ENCODE measurements around the gene FAN1. TPM values are rescaled to one million over a fixed set of nuclear protein-coding genes. Genes with fewer than 3 reads are reported as not detected.

The FAN1 gene
- total RNA-seq = 10 to 100 TPM; 25.9 TPM
- polyA plus RNA-seq = 1 to 10 TPM; 7.5 to 7.7 TPM

- POLR2A ChIA-PET (ENCODE audit: partially characterized antibody) = interaction anchor here (0.8 to 1.5 kb wide), 7 partner anchors 9 to 569 kb away, joined by 3 to 5 read pairs (median 3); partner anchors contain the start of gene MTMR10
- peaks cover 0 to 2% (median 0%) of the 10 kb centered on the region in 8 donors for H3K9me3 Mint-ChIP-seq
- H3K4me1 Mint-ChIP-seq = peaks cover 18 to 42% (median 29%) of the 10 kb centered on the region in 4 donors
Observed at GRCh38 chr15:30903497-30904187, at the start of gene FAN1. Gene FAN1 (plus strand): TSS chr15:30903915. CDS start chr15:30904664, 749 bp downstream.

GRCh38 chr15:30859091-30859874, 44.4 kb upstream of the FAN1 start:
- Histone ChIP-seq H3K9me3 (ENCODE audit: control insufficient read depth in 1 of 2, low read length in 2 of 2) (no peaks in the 10 kb centered on the region), H3K36me3 (ENCODE audit: insufficient read depth, low read length) (no peaks in the 10 kb centered on the region), H3K4me3 (ENCODE audit: low read length in 2 of 2) (no peak overlapping the region), H3K27ac (ENCODE audit: low read depth, low read length) (no peak overlapping the region), H3K4me1 (ENCODE audit: insufficient read depth, low read length) (no peaks in the 10 kb centered on the region), H3K27me3 (ENCODE audit: insufficient read depth, low read length) (no peaks in the 10 kb centered on the region)
- H3K9me3 Mint-ChIP-seq = peaks cover 0 to 4% (median 0%) of the 10 kb centered on the region in 8 donors
- intact Hi-C loops (cut with micrococcal nuclease) = loop anchor here (1.0 kb wide), 1 partner anchor 198 kb away; no protein-coding TSS in a partner anchor
- DNase-seq = peak in 3 of 5 donors; percentile 20 to 27 (median 26)
- H3K4me3 Mint-ChIP-seq = no peak overlapping the region
- H3K27me3 Mint-ChIP-seq = no peaks in the 10 kb centered on the region
- ChIA-PET POLR2A (ENCODE audit: partially characterized antibody) (interaction anchor here (0.6 kb wide), 1 partner anchor 641 kb away, joined by 3 read pairs; no protein-coding TSS in a partner anchor), CTCF (ENCODE audit: partially characterized antibody) (interaction anchor here (0.7 to 3.7 kb wide), 27 partner anchors 10 to 667 kb away, joined by 3 to 24 read pairs (median 4); partner anchors contain the start of gene FAN1)
- peaks cover 0 to 9% (median 0%) of the 10 kb centered on the region in 4 donors for H3K4me1 Mint-ChIP-seq
- H3K36me3 Mint-ChIP-seq = peaks cover 0 to 3% of the 10 kb centered on the region in 2 donors
- no peak overlapping the region for H3K27ac Mint-ChIP-seq

More at GRCh38 chr15:30903497-30904187, at the start of gene FAN1:
- CTCF ChIA-PET (ENCODE audit: partially characterized antibody) = interaction anchor here (0.6 to 2.1 kb wide), 6 partner anchors 10 to 424 kb away, joined by 3 to 12 read pairs (median 3); no protein-coding TSS in a partner anchor
- H3K4me1 ChIP-seq (ENCODE audit: insufficient read depth, low read length) = peaks cover 11% of the 10 kb centered on the region
- H3K27ac ChIP-seq (ENCODE audit: low read depth, low read length) = peak within 1 kb of the TSS; percentile 32
- Mint-ChIP-seq H3K36me3 (peaks cover 6 to 10% of the 10 kb centered on the region in 2 donors), H3K4me3 (peak within 1 kb of the TSS; percentile 93 to 98 (median 96)), H3K27ac (peak within 1 kb of the TSS; percentile 48 to 90 (median 82)), H3K27me3 (no peaks in the 10 kb centered on the region)
- DNase-seq = peak; percentile 67 to 76 (median 71)
- H3K27me3 ChIP-seq (ENCODE audit: insufficient read depth, low read length) = no peaks in the 10 kb centered on the region
- intact Hi-C loops (cut with micrococcal nuclease) = loop anchor here (1.0 kb wide), 1 partner anchor 88 kb away; the partner anchor contains the start of gene MTMR10
- no peaks in the 10 kb centered on the region for H3K36me3 ChIP-seq (ENCODE audit: insufficient read depth, low read length)
- H3K9me3 ChIP-seq (ENCODE audit: control insufficient read depth in 1 of 2, low read length in 2 of 2) = no peaks in the 10 kb centered on the region
- H3K4me3 ChIP-seq (ENCODE audit: low read length in 2 of 2) = peak within 1 kb of the TSS; percentile 50 to 83

- Mint-ChIP-seq H3K9me3 (no peaks in the 10 kb centered on the region), H3K27ac (no peak overlapping the region), H3K36me3 (no peaks in the 10 kb centered on the region), H3K4me3 (no peak overlapping the region), H3K27me3 (no peaks in the 10 kb centered on the region), H3K4me1 (no peaks in the 10 kb centered on the region)
- intact Hi-C loops (cut with micrococcal nuclease) = no loop called here
- Histone ChIP-seq H3K27ac (ENCODE audit: low read depth, low read length) (no peak overlapping the region), H3K4me1 (ENCODE audit: insufficient read depth, low read length) (no peaks in the 10 kb centered on the region), H3K27me3 (ENCODE audit: insufficient read depth, low read length) (no peaks in the 10 kb centered on the region), H3K4me3 (ENCODE audit: low read length in 2 of 2) (no peak overlapping the region), H3K9me3 (ENCODE audit: control insufficient read depth in 1 of 2, low read length in 2 of 2) (no peaks in the 10 kb centered on the region), H3K36me3 (ENCODE audit: insufficient read depth, low read length) (no peaks in the 10 kb centered on the region)
- no peak for DNase-seq
- ChIA-PET CTCF (ENCODE audit: partially characterized antibody) (no interaction called here), POLR2A (ENCODE audit: partially characterized antibody) (no interaction called here)
Observed at GRCh38 chr15:30865257-30865656, 38.5 kb upstream of the FAN1 start.

- Mint-ChIP-seq H3K36me3 (no peaks in the 10 kb centered on the region), H3K4me1 (peaks cover 0 to 2% (median 0%) of the 10 kb centered on the region in 4 donors), H3K9me3 (no peaks in the 10 kb centered on the region), H3K27ac (peak overlapping the region in 1 of 7 donors; percentile 30), H3K4me3 (no peak overlapping the region), H3K27me3 (no peaks in the 10 kb centered on the region)
- no peak overlapping the region for H3K27ac ChIP-seq (ENCODE audit: low read depth, low read length)
- ChIA-PET POLR2A (ENCODE audit: partially characterized antibody) (no interaction called here), CTCF (ENCODE audit: partially characterized antibody) (interaction anchor here (1.0 kb wide), 1 partner anchor 12 kb away, joined by 4 read pairs; no protein-coding TSS in a partner anchor)
- no peaks in the 10 kb centered on the region for H3K9me3 ChIP-seq (ENCODE audit: control insufficient read depth in 1 of 2, low read length in 2 of 2)
- H3K36me3 ChIP-seq (ENCODE audit: insufficient read depth, low read length) = no peaks in the 10 kb centered on the region
- no peak for DNase-seq
- intact Hi-C loops (cut with micrococcal nuclease) = no loop called here
- H3K4me1 ChIP-seq (ENCODE audit: insufficient read depth, low read length) = no peaks in the 10 kb centered on the region
- no peaks in the 10 kb centered on the region for H3K27me3 ChIP-seq (ENCODE audit: insufficient read depth, low read length)
- H3K4me3 ChIP-seq (ENCODE audit: low read length in 2 of 2) = no peak overlapping the region
Observed at GRCh38 chr15:30870681-30871080, 33.0 kb upstream of the FAN1 start.

GRCh38 chr15:30872341-30872748, 31.4 kb upstream of the FAN1 start:
- ChIA-PET CTCF (ENCODE audit: partially characterized antibody) (no interaction called here), POLR2A (ENCODE audit: partially characterized antibody) (no interaction called here)
- H3K27ac ChIP-seq (ENCODE audit: low read depth, low read length) = no peak overlapping the region
- H3K4me3 ChIP-seq (ENCODE audit: low read length in 2 of 2) = no peak overlapping the region
- H3K9me3 Mint-ChIP-seq = no peaks in the 10 kb centered on the region
- peak overlapping the region in 1 of 7 donors; percentile 16 for H3K27ac Mint-ChIP-seq
- H3K36me3 Mint-ChIP-seq = no peaks in the 10 kb centered on the region
- DNase-seq = no peak
- H3K4me3 Mint-ChIP-seq = no peak overlapping the region
- no peaks in the 10 kb centered on the region for H3K36me3 ChIP-seq (ENCODE audit: insufficient read depth, low read length)
- no peaks in the 10 kb centered on the region for H3K9me3 ChIP-seq (ENCODE audit: control insufficient read depth in 1 of 2, low read length in 2 of 2)
- no peaks in the 10 kb centered on the region for H3K27me3 Mint-ChIP-seq
- intact Hi-C loops (cut with micrococcal nuclease) = no loop called here
- no peaks in the 10 kb centered on the region for H3K27me3 ChIP-seq (ENCODE audit: insufficient read depth, low read length)
- peaks cover 0 to 2% (median 0%) of the 10 kb centered on the region in 4 donors for H3K4me1 Mint-ChIP-seq
- H3K4me1 ChIP-seq (ENCODE audit: insufficient read depth, low read length) = no peaks in the 10 kb centered on the region

- Histone ChIP-seq H3K27ac (ENCODE audit: low read depth, low read length) (no peak overlapping the region), H3K4me1 (ENCODE audit: insufficient read depth, low read length) (no peaks in the 10 kb centered on the region), H3K4me3 (ENCODE audit: low read length in 2 of 2) (no peak overlapping the region), H3K27me3 (ENCODE audit: insufficient read depth, low read length) (no peaks in the 10 kb centered on the region), H3K36me3 (ENCODE audit: insufficient read depth, low read length) (no peaks in the 10 kb centered on the region), H3K9me3 (ENCODE audit: control insufficient read depth in 1 of 2, low read length in 2 of 2) (no peaks in the 10 kb centered on the region)
- H3K27ac Mint-ChIP-seq = no peak overlapping the region
- H3K4me1 Mint-ChIP-seq = peaks cover 0 to 2% (median 0%) of the 10 kb centered on the region in 4 donors
- H3K27me3 Mint-ChIP-seq = peaks cover 0 to 3% of the 10 kb centered on the region in 2 donors
- intact Hi-C loops (cut with micrococcal nuclease) = no loop called here
- ChIA-PET POLR2A (ENCODE audit: partially characterized antibody) (no interaction called here), CTCF (ENCODE audit: partially characterized antibody) (interaction anchor here (1.3 kb wide), 1 partner anchor 18 kb away, joined by 3 read pairs; no protein-coding TSS in a partner anchor)
- H3K36me3 Mint-ChIP-seq = peaks cover 0 to 3% of the 10 kb centered on the region in 2 donors
- no peak for DNase-seq
- no peak overlapping the region for H3K4me3 Mint-ChIP-seq
- H3K9me3 Mint-ChIP-seq = peaks cover 0 to 9% (median 2%) of the 10 kb centered on the region in 8 donors
Observed at GRCh38 chr15:30877070-30877469, 26.6 kb upstream of the FAN1 start.

- no peaks in the 10 kb centered on the region for H3K36me3 ChIP-seq (ENCODE audit: insufficient read depth, low read length)
- Mint-ChIP-seq H3K27ac (no peak overlapping the region), H3K4me1 (peaks cover 0 to 9% (median 3%) of the 10 kb centered on the region in 4 donors), H3K4me3 (no peak overlapping the region), H3K36me3 (peaks cover 0 to 3% of the 10 kb centered on the region in 2 donors), H3K27me3 (peaks cover 0 to 5% of the 10 kb centered on the region in 2 donors), H3K9me3 (peaks cover 0 to 9% (median 2%) of the 10 kb centered on the region in 8 donors)
- DNase-seq = no peak
- no peaks in the 10 kb centered on the region for H3K4me1 ChIP-seq (ENCODE audit: insufficient read depth, low read length)
- ChIA-PET CTCF (ENCODE audit: partially characterized antibody) (no interaction called here), POLR2A (ENCODE audit: partially characterized antibody) (no interaction called here)
- intact Hi-C loops (cut with micrococcal nuclease) = no loop called here
- H3K27ac ChIP-seq (ENCODE audit: low read depth, low read length) = no peak overlapping the region
- no peaks in the 10 kb centered on the region for H3K9me3 ChIP-seq (ENCODE audit: control insufficient read depth in 1 of 2, low read length in 2 of 2)
- H3K4me3 ChIP-seq (ENCODE audit: low read length in 2 of 2) = no peak overlapping the region
- no peaks in the 10 kb centered on the region for H3K27me3 ChIP-seq (ENCODE audit: insufficient read depth, low read length)
Observed at GRCh38 chr15:30878515-30878914, 25.2 kb upstream of the FAN1 start.

Data from CD4-positive, alpha-beta memory T cell (primary cell).